Non-pigmented ciliary epithelial cell (primary cell): ENCODE results near the gene GFER.
A peak's percentile ranks its signal among the peaks of the same experiment; 100 is the strongest.
"Not testable (repeated sequence)": the region's sequence is repeated elsewhere in the genome, so short reads cannot be mapped to it uniquely, and the experiment has no call there.

Experiments
- DNase-seq: peaks from one replicate; pipeline ENCODE4 v3.0.0-alpha.2; 2010; ENCODE audit warnings: low read depth

Gene GFER

DNA sequence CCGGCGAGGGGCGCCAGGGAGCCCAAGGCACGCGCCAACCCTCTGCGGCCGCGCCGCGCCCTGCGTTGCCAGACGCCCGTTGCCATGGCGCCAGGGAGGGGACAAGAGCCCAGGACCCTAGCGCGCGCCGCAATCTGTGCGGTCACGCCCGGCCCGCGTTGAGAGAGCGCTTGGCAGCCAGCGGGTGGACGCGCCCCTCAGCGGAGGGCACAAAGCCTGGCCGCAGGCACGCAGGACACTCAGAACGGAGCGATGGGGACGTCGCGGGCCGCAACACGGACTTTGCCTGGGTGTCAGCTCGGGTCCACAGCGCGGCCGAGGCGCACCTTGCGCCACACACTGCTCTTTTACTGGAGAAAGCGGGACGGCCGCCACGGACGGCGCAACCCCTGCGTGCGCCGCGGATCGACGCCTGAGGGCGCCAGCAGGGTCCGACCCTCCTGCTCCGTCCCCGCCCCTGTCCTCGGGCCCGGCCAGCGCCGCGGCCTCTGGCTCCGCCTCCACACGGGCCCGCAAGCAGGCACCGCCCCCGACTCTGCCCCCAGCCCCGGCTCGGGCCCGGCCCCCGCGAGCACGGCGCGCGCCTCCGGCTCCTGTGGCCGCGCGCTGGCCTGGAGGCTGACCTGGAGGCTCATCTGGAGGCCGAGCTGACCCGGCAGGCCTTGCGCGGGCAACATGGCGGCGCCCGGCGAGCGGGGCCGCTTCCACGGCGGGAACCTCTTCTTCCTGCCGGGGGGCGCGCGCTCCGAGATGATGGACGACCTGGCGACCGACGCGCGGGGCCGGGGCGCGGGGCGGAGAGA lies at the start of gene GFER:
TSS of gene GFER (plus strand) at position 650 of the 803 bp plus-strand sequence. CDS start at position 676, 26 bp downstream.
- DNase-seq, result peak; percentile 37

DNA sequence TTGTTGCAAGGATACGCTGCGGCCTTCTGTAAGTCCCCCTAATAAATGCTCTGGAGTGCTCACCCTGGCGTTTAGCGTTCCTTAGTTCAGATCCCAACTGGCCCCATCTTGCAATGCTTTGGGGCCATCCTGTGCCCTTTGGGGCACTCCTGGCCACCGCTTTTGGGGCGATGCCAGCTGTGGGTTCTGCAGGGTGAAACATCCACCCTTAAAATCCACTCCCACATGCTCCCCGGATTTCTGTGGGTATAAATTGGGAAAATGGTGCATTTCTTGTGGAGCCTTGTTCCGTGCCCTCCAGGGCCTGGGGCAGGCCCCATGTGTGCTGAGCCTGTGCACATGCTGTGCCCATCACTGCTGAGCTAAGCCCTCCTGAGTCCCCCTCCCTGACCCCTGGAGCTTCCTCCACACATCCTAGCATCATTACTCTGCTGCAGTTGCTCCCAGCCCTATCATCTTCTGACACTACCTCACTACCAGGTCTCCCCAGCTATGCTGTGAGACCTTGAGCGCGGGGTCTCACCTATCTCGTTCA lies 47.0 kb upstream of the GFER start:
- DNase-seq, result no peak

DNA sequence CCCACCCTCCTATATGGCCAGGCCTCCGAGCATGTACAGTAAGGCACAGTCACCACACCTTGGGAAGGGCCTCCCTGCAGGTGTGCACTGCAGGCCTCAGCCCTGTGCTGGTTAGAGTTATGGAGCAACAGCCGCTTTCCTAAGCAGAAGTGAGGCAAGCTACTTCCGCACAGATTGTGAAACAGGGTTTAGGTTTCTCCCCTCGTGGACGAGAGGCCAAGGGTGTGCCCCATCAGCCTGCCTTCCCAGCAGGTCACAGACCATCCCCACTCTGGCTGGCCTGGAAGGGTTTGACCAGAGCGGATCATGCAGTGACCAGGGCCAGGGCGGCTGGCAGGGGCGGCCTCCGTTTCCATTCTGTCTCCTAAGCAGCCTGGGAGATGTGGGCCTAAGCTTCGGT lies 45.7 kb upstream of the GFER start:
- no peak for DNase-seq

DNA sequence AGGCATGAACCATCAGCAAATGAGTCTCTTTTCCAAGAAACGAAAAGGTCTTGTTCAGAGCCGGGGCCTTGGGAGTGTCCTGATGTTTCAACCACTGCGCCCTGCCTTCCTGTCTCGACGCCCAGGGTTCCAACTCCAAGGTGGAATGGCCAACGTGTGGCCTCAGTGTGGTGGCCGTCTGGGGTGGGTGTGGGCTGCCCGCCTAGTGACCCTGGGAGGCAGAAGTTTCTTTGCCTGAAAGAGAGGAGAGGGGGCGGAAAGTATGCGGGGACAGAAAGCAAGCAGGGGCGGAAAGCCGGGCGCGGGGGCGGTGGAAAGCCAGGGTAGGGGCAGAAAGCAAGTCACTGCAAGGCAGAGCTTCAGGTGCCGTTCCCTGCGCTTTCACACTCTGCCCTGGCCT lies 45.1 kb upstream of the GFER start:
- DNase-seq, result no peak

DNA sequence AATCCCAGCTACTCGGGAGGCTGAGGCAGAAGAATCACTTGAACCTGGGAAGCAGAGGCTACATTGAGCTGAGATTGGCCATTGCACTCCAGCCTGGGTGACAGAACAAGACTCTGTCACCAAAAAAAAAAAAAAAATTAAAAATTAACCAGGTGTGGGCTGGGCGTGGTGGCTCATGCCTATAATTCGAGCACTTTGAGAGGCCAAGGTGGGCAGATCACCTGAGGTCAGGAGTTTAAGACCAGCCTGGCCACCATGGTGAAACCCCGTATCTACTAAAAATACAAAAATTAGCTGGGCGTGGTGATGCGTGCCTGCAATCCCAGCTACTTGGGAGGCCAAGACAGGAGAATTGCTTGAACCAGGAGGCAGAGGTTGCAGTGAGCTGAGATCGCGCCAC lies 44.2 kb upstream of the GFER start:
- not testable (repeated sequence) for DNase-seq

DNA sequence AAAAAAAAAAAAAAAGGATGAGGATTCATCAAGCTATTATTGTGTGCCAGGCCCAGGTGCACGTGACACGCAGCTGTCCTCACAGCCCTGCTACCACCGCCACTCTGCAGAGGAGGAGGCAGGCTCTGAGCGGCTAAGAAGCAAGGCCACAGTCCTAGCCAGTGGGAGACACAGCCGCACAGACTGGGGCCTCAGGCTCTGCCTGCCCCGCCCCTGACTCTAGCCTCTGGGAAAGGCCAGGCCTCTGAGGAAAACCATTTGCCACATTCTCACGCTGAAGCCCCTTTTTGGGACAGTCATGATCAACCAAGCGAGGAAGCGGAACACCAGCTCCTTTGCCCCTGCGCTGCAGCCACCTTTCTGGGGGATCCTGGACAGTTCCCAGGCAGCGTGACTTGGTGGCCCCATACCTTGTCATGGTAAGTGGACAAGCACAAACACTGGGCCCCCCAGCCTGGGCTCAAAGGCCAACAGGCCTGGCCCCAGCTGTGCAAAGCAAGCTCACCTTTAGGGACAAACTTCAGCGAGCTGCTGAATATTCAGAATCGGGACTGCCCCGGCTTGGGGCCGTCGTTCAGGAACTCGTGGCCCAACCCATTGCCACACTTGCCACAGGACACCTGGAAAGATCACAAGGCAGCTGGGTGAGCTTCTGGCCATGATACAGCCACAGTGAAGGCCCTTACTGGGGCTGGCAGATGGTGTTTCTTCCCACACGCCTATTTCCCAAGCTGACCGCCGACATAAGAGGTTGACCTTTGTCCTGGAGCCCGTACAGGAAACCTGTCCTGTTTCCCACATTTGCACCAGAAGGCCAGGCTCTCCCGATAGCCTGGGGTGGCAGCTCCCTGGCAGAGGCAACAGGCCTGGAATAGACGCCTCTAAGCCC lies 43.5 kb upstream of the GFER start:
- no peak for DNase-seq

DNA sequence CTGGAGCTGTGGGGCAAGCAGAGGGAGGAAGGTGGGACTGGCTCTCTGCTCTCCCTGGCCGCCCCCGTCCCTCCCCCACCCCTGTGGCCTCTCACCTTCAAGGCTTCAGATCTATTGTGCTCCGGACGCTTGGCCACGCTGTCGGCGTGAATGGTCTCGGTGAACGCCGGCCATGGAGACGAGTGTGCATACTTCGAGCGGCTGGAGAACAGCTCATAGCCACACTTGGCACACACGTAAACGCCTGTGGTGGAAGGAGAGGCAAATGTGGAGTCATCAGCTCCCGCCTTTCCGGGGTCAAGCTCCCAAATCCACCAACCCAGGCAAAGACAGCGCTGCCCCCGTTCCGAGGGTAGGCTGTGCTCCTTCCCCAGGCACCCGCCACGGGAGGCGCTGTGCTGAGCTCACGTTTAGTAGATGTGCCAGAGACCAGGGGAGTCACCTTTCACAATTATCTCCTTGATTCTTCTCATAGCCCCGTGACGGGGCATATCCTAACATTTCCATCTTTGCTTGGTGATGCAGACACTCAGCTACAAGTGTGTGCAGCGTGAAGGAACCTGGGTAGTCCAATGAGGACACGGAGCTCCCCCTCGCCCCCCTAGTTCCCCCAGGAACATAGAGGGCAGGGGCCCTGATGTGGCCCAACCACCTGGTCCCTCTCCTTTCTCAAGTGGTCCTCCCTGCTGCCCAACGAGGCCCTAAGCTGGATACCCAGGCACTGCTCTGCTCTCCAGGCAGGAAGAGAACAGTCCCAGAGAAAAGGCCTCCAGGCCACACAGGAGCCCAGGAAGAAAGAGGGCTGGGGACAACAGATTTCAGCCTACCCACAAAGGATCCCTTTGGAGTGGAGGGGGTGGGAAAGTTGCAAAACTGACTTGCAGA lies 42.6 kb upstream of the GFER start:
- no peak for DNase-seq

DNA sequence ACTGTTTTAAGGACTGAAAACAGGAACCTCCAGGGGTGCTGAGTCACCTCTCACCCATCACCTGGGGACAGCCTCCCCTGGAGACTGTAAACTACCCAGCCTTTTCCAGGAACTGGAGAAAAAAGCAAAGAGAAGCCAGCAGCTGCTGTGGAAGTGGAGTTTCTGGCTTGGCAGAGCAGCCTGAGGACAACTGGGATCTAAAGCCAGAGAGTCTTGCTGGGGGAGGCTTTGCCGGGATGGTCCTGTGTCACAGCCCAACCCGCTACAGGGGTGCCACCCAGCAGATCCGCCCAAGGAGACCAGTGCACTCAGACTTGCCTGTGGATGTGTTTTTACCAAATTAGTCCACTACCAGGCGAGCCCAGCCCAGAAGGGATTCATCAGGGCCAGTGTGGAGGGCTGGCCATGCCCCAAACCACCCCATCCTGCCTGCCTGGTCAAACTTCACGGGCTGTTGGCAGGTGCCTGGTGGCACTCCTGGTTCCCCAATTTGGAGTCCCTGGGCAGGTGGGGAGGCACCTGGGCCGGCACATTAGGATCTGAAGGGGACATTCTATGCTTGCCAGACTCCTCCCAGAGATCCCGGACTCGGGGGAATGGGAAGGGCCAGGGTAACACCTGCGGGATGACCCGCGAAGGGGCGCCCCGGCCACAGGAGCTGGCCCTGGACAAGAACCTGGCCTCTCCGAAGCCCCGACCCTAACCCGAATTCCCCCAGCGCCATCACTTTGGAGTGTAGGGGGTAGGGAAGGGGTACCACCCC lies 41.8 kb upstream of the GFER start:
- no peak for DNase-seq

DNA sequence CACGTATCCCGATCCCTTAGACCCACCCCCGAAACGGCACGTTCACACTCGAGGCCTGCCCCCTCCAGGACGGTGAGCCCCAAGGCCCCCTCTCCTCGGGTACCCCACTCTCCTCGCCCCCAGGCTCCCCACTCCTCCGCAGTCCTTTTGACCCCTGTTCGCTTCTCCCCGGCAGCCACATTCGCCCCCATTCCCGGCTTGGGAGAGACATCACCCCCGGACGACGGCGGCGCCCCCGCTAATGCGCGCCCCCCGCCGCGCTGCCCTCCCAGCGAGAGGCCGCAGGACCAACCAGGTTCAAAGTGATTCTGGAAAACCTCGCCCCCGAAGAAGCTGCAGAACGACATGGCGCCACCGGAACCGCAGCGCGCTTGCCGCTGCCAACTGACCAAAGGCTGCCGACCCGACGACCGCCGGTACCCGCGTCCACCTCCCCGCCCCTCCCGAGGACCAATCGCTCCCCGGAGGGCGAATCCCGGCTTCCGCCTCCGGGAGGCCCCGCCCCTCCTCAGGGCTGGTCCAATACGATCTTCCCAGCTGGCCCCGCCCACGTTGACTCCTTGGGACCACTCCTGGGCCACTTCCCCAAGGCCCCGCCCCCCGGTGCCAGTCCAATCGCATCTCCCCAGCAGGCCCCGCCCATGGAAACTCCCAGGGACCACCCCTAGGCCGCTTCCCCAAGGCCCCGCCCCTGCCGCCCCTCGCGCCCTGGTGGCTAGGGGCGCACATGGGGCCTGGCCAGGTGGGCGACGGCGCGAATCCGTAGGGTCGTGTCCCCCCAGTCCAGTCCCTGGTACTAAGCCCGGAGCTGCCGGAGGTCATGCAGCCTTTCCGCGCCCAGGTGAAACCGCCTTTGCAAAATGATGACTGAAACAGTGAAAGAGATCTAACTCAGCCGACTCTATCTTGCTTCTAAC lies 40.9 kb upstream of the GFER start, which contains the start of gene MSRB1:
TSS of gene MSRB1 (minus strand) at position 390 of the 917 bp plus-strand sequence. CDS start at position 347, 43 bp downstream.
- DNase-seq, result peak; percentile 88

DNA sequence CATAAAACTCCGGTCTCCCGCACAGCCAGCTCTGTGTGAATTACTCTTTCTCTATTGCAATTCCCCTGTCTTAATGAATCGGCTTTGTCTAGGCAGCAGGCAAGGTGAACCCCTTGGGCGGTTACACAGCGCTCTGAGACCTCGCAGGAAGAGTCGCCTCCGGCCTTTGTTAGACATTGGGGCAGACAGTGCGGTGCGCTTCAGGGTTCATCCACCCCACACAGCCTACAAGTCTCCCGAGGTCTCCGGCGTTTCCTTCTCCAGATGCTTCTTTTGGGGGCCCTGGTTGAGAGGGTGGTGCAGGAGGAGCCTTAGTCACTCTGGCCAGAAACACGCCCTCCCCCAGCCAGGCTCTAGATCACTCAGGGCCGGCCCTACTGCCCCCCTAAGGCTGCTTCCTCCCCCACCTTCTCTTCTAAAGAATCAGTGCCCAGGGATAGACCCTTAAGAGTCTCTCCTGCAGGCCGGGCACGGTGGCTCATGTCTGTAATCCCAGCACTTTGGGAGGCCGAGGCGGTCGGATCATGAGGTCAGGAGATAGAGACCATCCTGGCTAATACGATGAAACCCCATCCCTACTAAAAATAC lies 39.3 kb upstream of the GFER start:
- DNase-seq, result no peak

DNA sequence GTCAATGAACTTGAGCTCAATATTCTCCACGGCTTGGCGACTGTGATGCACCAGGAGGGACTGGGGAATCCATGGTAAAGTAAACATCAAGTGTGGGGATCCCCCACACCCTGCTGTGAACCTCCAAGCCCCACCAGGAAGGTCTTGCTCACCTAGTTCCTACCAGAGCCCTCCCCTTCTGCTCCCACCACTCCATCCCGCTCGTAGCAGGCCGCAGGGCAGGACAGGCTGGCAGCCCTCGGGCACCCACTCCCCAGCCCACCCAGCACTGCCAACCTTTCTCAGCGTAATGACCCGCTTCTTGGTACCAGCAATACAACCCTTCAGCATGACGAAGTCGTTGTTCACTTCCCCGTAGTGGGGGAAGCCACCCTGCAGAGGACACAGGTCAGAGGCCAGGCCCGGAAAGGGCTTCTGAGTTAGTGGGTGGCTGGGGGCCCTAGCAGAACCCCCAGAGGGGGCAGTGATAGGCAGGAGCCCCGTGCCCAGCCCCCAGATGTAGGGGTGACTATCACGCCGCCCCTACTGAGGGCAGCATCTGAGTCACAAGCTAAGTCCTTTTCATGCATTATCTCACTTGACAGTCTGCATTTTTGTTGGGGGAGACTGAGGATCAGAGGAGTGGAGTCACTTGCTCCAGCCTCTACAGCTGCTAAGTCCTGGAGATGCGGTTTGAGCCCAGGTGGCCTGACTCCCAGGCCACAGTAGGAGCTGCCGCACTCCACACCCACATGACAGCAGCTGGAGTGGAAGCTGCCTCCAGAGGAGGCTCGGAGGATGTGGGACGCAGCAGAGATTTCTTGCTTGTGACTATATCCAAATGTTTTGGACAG lies 38.2 kb upstream of the GFER start:
- DNase-seq, result no peak

DNA sequence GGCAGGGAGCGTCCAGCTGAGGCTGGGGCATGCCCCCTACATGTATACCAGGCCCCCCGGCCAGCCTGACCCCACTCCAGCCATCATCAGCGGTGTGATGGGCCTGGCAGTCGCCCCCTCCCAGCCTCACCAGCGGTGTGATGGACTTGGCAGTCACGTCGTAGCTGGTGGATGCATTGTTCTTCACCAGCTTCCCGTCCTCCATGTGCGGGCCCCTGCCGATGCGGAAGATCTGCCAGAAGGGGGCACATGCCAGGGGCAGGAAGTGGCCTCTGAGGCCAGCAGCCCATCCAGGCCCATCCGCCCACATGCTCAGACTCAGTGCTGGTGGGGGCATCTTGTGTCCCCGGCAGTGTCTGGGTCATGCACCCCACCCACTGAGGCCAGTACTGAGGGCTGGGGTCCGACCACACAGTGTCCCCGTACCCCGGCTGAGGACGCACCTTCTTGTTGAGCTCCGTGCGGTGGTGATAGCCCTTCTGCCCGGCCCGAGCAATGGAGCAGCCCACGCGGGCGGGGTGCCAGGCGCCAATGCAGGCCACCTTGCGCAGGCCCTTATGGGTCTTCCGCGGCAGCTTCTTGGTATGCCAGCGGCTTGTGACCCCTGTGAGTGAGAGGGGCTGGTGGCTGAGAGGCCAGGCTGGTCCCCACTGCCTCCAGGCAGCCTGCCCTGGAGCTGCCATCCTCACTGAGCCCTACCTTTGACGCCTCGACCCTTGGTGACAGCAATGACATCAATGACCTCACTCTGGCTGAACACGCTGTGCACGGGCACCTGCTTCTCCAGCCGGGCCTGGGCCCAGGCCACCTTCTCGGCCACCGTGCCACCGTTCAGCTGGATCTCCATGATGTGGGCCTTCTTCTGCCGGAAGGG lies 37.3 kb upstream of the GFER start:
- no peak for DNase-seq

DNA sequence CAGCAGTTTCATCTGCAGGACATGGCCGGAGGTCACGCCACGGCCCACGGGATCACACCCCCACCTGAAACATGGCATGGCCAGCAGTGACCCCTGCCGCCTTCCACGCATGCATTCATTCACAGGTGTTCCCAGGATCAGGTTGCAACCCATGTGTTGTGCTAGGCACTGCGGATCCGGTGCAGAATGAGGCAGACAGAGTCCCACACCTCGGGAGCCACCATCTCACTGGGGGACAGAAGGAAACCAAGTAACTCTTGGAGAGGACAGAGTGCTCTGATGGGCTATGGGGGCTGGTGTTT lies 36.7 kb upstream of the GFER start:
- DNase-seq, result no peak

DNA sequence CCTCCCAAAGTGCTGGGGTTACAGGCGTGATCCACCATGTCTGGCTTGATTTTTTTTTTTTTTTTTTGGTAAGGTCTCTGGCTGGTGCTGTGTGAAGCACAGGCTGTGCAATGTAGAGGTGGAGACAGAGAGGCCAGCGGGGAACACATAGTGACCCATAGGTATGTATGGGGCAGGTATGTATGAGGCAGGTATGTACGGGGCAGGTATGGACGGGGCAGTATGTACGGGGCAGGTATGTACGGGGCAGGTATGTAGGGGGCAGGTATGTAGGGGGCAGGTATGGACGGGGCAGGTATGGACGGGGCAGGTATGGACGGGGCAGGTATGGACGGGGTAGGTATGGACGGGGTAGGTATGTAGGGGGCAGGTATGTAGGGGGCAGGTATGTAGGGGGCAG lies 34.5 kb upstream of the GFER start:
- DNase-seq, result no peak

DNA sequence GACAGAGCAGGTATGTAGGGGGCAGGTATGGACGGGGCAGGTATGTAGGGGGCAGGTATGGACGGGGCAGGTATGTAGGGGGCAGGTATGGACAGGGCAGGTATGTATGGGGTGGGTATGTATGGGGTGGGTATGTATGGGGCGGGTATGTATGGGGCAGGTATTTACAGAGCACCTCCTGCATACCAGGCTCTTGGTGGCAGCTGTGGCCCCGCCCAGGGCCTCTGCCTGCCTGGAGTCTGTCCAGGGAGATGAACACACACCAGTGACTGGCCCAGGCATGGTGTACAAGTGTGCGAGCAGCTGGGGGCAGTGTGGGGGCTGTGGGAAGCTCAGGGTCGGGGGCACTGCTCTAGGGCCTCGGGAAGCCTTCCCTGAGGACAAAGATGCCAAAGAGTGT lies 33.9 kb upstream of the GFER start:
- DNase-seq, result no peak

DNA sequence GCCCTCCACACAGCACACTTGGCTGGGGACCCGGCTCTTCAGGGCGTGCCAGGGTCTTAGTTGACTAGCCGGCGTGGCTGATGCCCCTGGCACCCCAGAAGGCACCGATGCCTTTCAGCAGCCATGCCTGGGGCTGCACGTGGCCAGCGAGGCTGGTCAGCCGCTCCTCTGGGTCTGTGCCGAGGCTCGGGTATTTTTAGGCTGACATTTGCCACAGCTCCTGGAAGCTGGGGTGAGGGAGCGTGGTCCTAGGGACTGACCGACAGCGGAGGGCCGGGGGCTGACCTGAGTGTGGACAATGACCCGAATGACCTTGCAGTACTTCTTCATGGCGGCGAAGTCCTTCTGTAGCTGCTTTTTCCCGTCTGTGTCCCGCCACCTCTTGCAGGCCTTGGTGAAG lies 33.4 kb upstream of the GFER start:
- no peak for DNase-seq

DNA sequence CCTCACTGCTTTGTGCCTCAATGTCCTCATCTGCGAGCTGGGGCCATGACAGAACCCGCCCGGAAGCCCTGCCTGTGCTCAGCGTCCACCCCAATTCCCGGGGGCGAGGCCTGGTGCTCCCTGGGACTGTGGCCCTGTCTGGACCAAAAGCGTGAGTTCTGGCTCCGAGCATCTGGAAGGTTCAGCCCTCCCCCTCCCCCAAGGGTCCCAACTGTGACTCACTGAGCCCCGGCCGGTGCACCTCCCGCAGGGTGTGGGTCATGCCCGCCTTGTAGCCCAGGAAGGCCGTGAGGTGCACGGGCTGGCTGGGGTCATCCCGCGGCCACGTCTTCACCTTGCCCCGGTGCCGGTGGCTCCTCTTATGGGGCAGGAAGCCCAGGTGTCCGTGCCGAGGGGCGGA lies 30.3 kb upstream of the GFER start:
- DNase-seq, result no peak
